Upper lobe of right lung (tissue), 1 donor: ENCODE results near the gene RASAL3. TPM values are rescaled to one million over a fixed set of nuclear protein-coding genes. Genes with fewer than 3 reads are reported as not detected.

Experiments used
- ATAC-seq: fragments of 200-7000 bp; cut with Tn5 transposase; one replicate; pipeline ENCODE4 v1.9.1; 2020; ENCODE audit warnings: mild to moderate bottlenecking, moderate library complexity
- DNase-seq: peaks from one replicate; pipeline ENCODE4 v3.0.0-alpha.2; 2020
- H3K27ac ChIP-seq: fragments of 200-600 bp; one replicate; pipeline ENCODE4 v1.8.0; 2022
- H3K27me3 ChIP-seq: fragments of 200-600 bp; one replicate; pipeline ENCODE4 v1.8.0; 2022; ENCODE audit warnings: mild to moderate bottlenecking
- H3K36me3 ChIP-seq: fragments of 200-600 bp; one replicate; pipeline ENCODE4 v1.8.0; 2022
- H3K4me1 ChIP-seq: fragments of 200-600 bp; one replicate; pipeline ENCODE4 v1.8.0; 2022
- H3K4me3 ChIP-seq: fragments of 200-600 bp; one replicate; pipeline ENCODE4 v1.8.0; 2022; ENCODE audit warnings: mild to moderate bottlenecking
- H3K9me3 ChIP-seq: fragments of 200-600 bp; one replicate; pipeline ENCODE4 v1.8.0; 2022
- intact Hi-C: fragments of 100-400 bp; cut with DNase I; formaldehyde crosslinking; loops from one replicate; pipeline ENCODE4 v1.11.0; 2022
- total RNA-seq: library from RNA; stranded (reverse); fragmentation: NEBNext Ultra II Directional; extraction: Animal tissue kit (Norgen Biotek cat#: 25700); gene quantifications from one replicate; pipeline ENCODE4 v1.2.1, GENCODE V29; 2021
- TF ChIP-seq, protein P1 (sequence below): fragments of 200-600 bp; IDR thresholded peaks from one replicate; pipeline ENCODE4 v1.8.0; 2022; ENCODE audit warnings: antibody characterized with exemption
- donor health status: DM: no; HTN: yes; CAD: no; lungs with severe emphysema.

The RASAL3 gene
- total RNA-seq, 1 donor from 2014 or later, result 19.1 TPM

DNA sequence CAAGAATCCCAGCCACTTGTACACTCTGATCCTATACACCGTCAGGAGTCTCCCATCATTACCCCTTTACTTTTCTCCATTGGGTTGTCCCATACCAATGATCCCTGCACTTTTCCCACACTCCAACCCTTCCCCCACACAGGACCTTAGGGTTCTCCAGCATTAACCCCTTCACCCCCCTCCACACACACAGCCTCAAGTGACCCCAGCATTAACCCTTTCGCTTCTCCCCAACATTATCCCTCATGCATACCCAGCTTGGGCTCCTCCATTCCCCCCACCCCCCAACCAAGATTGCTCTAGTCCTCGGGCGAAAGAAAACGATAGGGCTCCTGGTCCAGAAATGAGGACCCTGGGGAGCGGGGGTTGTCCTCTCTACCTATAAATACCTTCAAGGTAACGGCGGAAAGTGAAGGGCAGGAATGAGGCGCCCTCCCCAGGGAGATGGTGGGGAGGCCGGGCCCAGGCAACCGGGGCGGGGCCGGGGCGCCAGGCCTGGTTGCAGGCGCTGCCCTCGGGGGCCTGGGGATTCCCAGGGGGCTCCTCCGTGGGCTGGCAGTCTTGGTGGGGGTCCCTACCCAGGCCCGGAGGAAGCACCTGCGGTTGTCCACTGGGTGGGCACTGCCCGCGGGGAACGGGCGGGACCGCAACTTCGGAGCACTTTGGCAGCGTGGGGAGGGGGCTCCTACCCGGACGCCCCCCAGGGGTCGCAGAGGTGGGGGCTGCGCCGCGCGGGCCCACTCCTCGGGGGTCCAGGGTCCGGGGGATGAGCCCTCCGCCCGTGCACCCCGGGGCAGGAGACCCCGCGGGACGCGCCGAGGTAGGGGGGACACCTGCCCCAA lies 15.3 kb downstream of the RASAL3 start:
- ATAC-seq (no peak), DNase-seq (no peak)
- TF ChIP-seq, protein P1, sequence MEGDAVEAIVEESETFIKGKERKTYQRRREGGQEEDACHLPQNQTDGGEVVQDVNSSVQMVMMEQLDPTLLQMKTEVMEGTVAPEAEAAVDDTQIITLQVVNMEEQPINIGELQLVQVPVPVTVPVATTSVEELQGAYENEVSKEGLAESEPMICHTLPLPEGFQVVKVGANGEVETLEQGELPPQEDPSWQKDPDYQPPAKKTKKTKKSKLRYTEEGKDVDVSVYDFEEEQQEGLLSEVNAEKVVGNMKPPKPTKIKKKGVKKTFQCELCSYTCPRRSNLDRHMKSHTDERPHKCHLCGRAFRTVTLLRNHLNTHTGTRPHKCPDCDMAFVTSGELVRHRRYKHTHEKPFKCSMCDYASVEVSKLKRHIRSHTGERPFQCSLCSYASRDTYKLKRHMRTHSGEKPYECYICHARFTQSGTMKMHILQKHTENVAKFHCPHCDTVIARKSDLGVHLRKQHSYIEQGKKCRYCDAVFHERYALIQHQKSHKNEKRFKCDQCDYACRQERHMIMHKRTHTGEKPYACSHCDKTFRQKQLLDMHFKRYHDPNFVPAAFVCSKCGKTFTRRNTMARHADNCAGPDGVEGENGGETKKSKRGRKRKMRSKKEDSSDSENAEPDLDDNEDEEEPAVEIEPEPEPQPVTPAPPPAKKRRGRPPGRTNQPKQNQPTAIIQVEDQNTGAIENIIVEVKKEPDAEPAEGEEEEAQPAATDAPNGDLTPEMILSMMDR, result no peak
- Histone ChIP-seq H3K4me1 (peaks cover 13% of the 10 kb centered on the region), H3K27me3 (peaks cover 4% of the 10 kb centered on the region), H3K4me3 (peak overlapping the region; percentile 75), H3K27ac (peak overlapping the region; percentile 63), H3K9me3 (no peaks in the 10 kb centered on the region), H3K36me3 (no peaks in the 10 kb centered on the region)
- intact Hi-C loops, result no loop called here

- Histone ChIP-seq H3K4me3 (no peak overlapping the region), H3K27me3 (no peaks in the 10 kb centered on the region), H3K4me1 (peaks cover 13% of the 10 kb centered on the region), H3K27ac (no peak overlapping the region), H3K9me3 (no peaks in the 10 kb centered on the region), H3K36me3 (no peaks in the 10 kb centered on the region)
- intact Hi-C loops, result no loop called here
- TF ChIP-seq, protein P1, result no peak
- DNase-seq, result no peak
- no peak for ATAC-seq
These were observed 16.1 kb downstream of the RASAL3 start for GRCh38 chr19:15448044-15448777.

GRCh38 chr19:15447057-15447456 lies 17.3 kb downstream of the RASAL3 start:
- H3K36me3 ChIP-seq, result no peaks in the 10 kb centered on the region
- intact Hi-C loops, result no loop called here
- ATAC-seq (no peak), DNase-seq (no peak)
- H3K27me3 ChIP-seq, result no peaks in the 10 kb centered on the region
- no peak overlapping the region for H3K27ac ChIP-seq
- H3K4me3 ChIP-seq, result no peak overlapping the region
- no peaks in the 10 kb centered on the region for H3K9me3 ChIP-seq
- TF ChIP-seq, protein P1, result no peak
- peaks cover 6% of the 10 kb centered on the region for H3K4me1 ChIP-seq

DNA sequence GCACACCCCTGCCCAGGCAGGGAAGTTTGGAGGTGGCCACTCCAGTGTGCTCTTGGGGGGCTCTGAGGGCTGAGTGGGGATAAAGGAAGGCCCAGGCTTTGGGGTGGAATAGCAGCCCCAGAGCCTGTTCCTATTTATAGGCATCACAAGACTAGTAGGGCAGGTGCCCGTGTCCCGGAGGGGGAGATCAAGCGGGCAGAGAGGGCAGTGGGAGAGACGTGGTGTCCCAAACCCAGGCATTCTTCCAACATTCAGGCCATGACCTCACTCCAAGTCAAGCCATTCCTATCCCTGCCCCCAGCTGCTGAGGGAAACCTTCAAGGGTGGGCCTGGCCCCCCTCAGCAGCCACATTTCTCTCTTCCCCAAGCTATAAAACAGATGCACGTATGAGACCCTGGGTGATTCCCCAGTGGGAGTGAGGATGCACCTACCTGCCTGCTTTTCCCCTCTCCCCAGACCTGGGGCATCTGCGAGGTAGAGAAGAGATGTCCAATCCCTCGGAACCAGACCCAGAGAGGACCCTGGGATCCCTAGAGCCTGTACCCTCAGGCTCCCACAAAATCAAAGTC lies 18.5 kb downstream of the RASAL3 start:
- H3K4me1 ChIP-seq, result peaks cover 6% of the 10 kb centered on the region

GRCh38 chr19:15445227-15445605 lies 19.1 kb downstream of the RASAL3 start:
- no peaks in the 10 kb centered on the region for H3K27me3 ChIP-seq
- no peak for DNase-seq
- H3K4me1 ChIP-seq, result peaks cover 6% of the 10 kb centered on the region
- H3K9me3 ChIP-seq, result no peaks in the 10 kb centered on the region
- TF ChIP-seq, protein P1, result no peak
- no peaks in the 10 kb centered on the region for H3K36me3 ChIP-seq
- intact Hi-C loops, result no loop called here
- no peak for ATAC-seq
- no peak overlapping the region for H3K4me3 ChIP-seq
- H3K27ac ChIP-seq, result no peak overlapping the region

More for the DNA sequence above, 18.5 kb downstream of the RASAL3 start:
- intact Hi-C loops, result no loop called here
- ATAC-seq (no peak), DNase-seq (no peak)
- Histone ChIP-seq H3K27me3 (no peaks in the 10 kb centered on the region), H3K36me3 (no peaks in the 10 kb centered on the region), H3K9me3 (no peaks in the 10 kb centered on the region), H3K4me3 (no peak overlapping the region), H3K27ac (no peak overlapping the region)
- TF ChIP-seq, protein P1, result no peak
